ELR (cell line): Measurements from ENCODE around the gene SCLT1.
A peak's percentile ranks its signal among the peaks of the same experiment; 100 is the strongest.

Experiments used
- DNase-seq: peaks from one replicate; pipeline ENCODE4 v3.0.0-alpha.2; 2015; ENCODE audit warnings: low read depth

SCLT1 gene

DNA sequence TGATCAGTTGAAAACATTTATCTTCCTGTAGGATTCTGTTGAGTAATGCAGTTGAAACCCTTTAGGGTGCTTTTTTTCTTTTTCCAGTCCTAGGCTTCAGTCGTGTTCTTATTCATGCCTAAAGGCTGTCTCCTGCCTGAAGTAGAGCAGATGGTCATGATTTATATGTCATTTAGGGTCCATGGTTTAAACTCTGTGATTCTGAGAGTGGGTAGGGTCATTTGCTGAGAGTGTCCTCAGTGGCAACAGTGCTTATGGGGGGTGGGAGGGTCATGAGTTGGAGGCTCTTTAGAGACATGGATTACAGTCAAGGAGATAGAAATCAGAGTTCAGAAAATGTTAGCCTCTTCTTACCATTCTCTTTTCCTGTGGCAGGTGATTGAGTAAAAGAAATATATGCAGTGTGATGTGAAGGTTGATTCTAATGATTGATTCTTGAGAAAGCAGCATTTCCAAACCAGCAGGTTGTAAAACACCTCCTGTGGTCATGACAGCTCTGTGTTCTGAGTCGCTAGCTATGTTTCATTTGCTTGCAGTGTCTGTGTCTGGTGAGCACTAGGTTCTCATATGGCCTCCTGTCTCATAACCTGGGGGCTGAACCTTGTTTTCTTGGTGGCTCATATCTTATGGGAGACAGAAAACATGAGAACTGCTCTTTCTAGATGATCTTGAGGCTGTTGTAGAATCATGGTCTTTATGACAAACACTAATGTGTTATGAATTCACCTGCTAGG lies 223.4 kb downstream of the SCLT1 start:
- peak; percentile 16 for DNase-seq

- DNase-seq, result peak; percentile 25
These were observed 224.6 kb downstream of the SCLT1 start for GRCh38 chr4:128868758-128869157.

DNA sequence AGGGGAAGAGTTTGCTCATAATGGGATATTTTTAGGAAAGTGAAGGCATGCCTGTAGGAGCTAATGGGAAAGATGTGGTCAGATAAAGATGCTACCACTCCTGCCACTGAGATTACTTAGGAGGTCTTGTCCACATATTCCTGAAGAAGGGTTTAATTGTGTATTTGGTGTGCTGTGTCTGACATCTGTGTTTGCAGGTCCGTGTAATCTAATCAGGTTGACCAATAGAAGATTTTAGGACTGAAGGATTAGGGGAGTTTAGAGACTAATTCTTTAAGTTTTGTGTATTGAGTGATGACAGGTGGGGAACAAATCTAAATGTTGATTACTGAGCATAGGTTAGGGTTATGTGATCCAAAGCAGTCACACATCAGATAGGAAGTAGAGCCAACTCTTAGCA lies 226.6 kb downstream of the SCLT1 start:
- no peak for DNase-seq

DNA sequence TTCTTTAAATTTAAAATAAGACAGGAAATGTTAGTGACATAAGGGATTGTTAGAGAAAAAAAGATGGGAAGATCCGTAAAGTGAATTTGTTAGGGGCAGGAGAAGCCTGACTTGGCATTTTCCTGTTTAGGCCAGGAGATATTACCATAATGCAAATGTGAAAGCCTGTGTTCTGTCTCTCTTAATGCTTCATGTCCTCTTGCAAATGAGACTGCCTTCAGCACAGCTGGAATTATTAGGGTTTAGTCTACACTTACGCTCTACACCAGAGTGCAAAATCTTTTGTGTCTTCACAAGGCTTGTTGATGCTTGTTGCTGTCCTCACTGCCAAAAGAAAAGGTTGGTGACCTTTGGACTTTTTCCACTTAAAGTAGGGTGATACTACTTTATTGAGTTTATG lies 227.1 kb downstream of the SCLT1 start:
- no peak for DNase-seq

DNA sequence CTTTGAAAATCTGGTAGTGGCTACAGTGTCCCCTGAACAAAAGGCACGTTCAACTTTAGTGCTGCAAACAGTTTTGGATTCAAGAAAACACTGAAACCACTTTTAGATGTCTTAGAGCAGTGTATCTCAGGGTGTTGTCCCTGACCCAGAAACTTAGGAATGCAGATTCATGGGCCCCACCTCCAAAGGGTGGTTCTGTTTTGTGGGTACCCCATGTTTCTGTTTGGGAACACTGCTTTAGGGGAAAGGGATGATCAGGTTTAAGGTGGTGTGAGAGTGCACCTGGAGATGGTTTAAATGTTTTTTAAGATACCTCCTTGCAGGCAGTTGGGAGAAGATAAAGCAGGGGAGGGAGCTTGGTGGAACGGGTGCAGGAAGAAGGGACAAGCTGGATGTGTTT lies 228.2 kb downstream of the SCLT1 start:
- no peak for DNase-seq

DNA sequence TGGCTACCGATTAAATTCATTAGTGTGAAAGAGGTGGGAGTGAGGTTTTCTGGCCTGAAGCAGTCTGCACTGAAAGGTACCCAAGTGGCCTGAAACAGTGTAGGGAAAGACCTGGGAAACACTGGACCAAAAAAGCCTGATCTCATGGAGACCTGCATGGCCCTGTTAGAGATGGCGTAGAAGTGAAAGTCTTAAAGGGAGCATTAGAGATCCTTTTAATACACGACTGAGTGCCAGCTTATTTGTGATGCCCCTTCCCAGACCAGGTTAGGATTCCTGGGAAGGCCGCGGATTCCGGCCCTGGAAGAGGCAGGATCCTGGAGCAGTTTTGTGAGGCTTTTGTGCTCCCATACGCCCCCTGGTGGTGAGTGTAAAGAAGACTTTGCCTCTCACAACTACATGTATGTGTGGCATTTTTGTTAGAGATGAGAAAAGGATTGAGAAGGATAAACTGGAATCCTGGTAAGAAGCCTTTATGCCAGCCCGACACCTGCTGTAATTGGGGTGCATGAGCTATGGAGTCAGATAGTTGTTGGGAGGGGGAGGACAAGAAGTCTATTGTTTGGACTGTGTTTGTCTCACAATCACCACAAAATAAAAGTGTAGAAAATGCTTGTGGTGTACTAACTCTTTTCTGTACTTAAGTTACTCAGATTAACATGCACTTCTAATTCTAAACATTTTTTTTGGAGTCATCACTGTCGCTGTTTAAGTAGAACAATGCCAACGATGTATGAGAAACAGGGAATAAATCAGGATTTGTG lies 229.8 kb downstream of the SCLT1 start:
- DNase-seq, result peak; percentile 74

GRCh38 chr4:128862608-128863311 lies 230.6 kb downstream of the SCLT1 start:
- DNase-seq, result peak; percentile 20

GRCh38 chr4:128861856-128862518 lies 231.4 kb downstream of the SCLT1 start:
- DNase-seq, result no peak

DNA sequence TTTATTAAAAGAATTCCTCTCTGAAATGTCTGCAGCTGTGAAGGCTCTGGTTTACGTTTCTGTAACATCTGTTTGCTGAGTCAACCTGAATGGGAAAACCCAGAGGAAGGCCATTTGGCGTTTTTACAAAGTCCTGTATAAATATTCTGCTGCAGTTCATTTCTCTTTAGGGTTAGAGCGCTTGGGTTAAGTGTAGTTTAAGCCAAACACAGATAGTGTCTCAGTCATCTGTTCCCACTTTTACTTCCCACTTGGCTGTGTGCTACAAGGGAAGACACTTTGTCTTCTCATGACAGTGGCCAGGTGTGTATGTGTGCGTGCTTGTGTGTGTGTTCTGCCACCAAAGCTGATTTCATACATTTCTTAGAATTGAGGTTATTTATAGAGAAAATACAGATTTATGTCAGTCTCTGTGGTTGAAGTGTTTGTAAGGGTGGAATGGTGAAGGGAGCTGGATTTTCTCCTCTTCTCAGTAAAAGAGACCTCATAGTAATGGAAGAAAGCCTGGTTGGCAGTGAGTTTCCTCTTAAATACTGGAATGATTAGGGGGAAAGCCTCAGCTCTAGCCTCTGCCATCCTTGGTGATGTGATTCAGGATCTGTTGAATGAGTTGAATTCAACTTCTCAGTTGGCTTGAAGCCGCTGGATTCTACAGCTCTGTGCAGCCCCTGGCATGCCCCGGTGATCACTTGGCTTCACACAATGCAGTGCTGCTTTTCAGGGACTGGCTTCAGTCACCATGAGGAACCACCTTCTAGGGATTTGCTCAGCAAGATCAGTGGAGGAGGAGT lies 233.3 kb downstream of the SCLT1 start:
- DNase-seq, result peak; percentile 19

DNA sequence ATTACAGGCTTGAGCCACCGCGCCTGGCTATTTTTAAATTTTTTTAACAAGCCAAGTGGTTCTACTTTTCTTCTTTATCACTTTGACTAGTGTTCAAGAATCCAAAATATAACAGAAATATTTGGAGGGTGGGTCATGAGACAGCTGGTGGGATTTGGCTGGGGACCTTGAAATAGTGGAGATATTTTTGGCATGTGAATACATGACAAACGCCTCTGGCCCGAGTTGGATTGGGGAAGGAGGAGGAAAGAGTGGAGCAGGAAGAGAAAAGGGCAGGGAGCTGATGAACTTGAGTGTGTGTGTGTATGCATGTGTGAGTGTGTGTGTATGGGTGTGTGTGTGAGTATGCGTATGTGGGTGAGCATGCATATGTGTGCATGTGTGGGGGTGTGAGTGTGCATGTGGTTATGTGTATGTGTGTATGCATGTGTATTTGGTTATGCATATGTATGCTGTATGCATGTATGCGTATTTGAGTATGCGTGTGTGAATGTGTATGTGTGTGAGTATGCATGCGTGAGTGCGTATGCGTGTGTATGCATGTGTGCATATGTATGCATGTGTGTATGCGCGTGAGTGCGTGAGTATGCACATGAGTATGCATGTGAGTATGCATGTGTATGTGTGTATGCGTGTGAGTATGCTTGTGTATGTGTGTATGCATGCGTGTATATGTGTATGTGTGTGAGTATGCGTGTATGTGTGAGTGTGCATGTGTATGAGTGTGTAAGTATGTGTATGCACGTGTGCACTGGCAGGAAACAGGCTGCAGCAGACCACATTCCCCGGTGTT lies 234.3 kb downstream of the SCLT1 start:
- peak; percentile 3 for DNase-seq

DNA sequence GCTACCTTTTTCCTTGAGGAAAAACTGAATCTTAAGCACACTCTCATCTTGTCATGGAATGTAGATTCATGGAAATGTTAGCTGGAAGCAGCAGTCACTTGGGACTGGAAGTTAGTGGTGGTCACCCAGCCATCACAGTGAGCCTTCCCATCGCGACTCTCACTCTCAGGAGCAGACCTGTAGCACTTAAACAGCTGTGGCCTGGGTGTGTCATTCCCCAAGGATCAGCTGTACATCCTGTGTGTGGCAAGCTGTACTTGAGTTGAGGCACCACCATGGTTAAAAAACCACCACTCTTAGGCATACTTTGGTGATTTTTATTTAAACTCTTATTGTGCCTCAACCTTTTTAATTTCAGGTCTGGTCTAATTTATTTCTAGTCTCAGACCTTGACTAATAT lies 237.1 kb downstream of the SCLT1 start:
- DNase-seq, result no peak

DNA sequence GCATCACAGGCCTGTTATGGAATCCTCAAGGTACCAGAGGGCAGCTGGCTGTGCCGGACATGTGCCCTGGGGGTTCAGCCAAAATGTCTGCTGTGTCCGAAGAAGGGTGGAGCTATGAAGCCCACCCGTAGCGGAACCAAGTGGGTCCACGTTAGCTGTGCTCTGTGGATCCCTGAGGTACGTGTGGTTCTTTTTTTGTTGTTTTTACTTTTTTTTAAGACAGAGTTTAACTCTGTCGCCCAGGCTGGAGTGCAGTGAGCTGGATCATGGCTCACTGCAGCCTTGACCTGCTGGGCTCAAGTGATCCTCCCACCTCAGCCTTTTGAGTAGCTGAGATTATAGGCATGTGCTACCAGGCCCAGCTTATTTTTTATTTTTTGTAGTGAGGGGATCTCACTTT lies 237.7 kb downstream of the SCLT1 start:
- DNase-seq, result no peak

GRCh38 chr4:128854433-128854832 lies 238.9 kb downstream of the SCLT1 start:
- peak; percentile 3 for DNase-seq

DNA sequence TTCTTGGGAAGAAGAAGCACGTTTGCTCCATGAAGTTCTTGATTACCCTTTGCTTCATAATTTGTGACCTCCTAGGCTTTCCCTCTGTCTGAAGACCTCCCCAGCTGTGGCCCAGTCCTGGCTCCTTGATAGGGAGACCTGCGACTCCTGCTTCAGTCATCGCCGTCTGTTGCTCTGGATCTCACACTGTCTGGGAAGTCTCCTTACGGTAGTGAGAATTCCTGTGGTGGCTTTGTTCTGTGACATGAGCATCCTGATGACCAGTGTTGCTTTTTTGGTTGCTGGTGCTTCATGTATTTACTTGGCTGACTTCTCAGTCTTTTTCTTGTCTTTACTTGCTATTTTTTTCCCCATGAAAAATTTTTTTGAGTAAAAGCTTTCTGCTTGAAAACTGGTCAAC lies 239.6 kb downstream of the SCLT1 start:
- DNase-seq, result no peak

DNA sequence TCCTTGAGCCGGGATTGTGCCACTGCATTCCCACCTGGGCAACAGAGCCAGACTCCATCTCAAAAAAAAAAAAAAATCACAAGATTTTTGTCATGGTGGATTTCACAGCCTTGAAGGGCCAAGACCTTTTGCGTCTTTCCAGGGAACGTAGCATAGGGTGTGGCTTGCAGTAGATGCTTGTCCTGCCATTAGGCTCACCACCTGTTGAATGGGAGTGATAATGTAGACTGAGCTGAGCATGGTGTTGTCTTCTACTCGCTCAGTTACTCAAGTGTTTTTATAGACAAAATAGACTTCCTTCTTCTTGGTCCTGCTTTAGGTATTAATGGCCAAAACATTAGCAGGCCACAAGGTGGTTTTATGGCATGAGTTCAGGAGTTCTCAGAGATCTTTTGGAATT lies 243.1 kb downstream of the SCLT1 start:
- no peak for DNase-seq

GRCh38 chr4:128848461-128848860 lies 244.9 kb downstream of the SCLT1 start:
- no peak for DNase-seq

GRCh38 chr4:128847082-128847724 lies 246.1 kb downstream of the SCLT1 start:
- DNase-seq, result peak; percentile 8

DNA sequence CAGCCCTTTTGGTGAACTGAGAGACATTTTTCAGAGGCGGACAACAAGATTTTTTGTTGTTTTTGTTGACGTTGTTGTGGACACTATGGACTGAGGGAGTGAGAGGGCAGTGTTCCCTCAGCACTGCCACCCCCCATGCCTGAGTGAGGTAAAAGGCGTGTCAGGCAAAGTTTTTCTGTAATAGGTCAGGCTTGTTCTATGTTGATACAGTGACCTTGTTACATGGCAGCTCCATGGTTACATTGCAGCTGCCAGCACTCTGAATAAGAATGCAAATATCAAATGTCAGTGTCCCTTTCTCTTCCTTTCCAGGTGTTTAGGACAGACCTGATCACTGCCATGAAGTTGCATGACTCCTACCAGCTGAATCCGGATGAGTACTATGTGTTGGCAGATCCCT lies 247.3 kb downstream of the SCLT1 start:
- DNase-seq, result no peak

GRCh38 chr4:128844931-128845330 lies 248.4 kb downstream of the SCLT1 start:
- no peak for DNase-seq

DNA sequence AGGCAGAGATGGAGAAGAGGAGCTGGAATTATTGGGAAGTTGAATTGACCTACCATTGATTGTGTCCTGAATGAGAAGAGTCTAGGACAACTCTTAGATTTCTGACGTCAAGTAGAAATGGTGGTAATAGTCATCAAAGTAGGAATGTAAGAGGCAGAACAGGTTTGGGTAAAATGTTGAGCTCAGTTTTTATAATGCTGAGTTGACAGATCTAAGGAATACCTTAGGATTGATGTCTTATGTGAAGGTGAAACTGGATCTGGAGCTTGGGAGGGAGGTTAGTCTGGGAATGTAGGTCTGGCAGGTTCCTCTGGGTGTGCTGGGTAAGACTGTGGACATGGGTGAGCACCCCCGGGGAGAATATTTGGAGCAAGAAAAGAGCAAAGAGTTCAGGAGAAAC lies 251.9 kb downstream of the SCLT1 start:
- DNase-seq, result no peak
